Measurements from ENCODE around the gene SGCG.

GRCh38 chr13:23159205-23159759 lies 21.5 kb upstream of the SGCG start:
- TF ChIP-seq CTCF (IDR thresholded peaks at IDR 0.05 in 2 of 3, conservative IDR thresholded peaks at IDR 0.05 in 1 of 3; ENCODE audit: borderline replicate concordance in 1 of 3, insufficient read depth in 1 of 3, low read depth in 2 of 3, low read length in 2 of 3) (peak in 2 of 3 experiments; percentile 19 to 25; a peak in 3 of 6 replicates), EGR1 (IDR thresholded peaks at IDR 0.05; ENCODE audit: low read depth) (no peak), SP1 (IDR thresholded peaks at IDR 0.05; ENCODE audit: low read depth) (no peak)

Measured in HCT116 (cell line).